Epithelial cell of proximal tubule (primary cell): ENCODE results near the gene RNF220. TPM values are rescaled to one million over a fixed set of nuclear protein-coding genes. Genes with fewer than 3 reads are reported as not detected.

ENCODE experiments used
- DNase-seq: peaks from one replicate; pipeline ENCODE4 v3.0.0-alpha.2; 2011; ENCODE audit warnings: low read depth
- H3K4me3 ChIP-seq: 2 replicates; pipeline ENCODE4 v1.5.1; 2011; ENCODE audit warnings: low read depth, mild to moderate bottlenecking, low read length
- total RNA-seq: library from RNA; depleted of rRNA; stranded (reverse); fragments of >200 nt; gene quantifications from 2 replicates; pipeline ENCODE4 v1.2.3, GENCODE V29; 2015
- TF ChIP-seq, protein P1 (sequence below): conservative IDR thresholded peaks from 2 replicates; pipeline ENCODE4 v1.5.1; 2012; ENCODE audit warnings: low read depth, mild to moderate bottlenecking, low read length

Gene RNF220
- total RNA-seq, 1 donor from 2014 or later, result 152 TPM

- no peak for DNase-seq
- no peak overlapping the region for H3K4me3 ChIP-seq
- TF ChIP-seq, protein P1, sequence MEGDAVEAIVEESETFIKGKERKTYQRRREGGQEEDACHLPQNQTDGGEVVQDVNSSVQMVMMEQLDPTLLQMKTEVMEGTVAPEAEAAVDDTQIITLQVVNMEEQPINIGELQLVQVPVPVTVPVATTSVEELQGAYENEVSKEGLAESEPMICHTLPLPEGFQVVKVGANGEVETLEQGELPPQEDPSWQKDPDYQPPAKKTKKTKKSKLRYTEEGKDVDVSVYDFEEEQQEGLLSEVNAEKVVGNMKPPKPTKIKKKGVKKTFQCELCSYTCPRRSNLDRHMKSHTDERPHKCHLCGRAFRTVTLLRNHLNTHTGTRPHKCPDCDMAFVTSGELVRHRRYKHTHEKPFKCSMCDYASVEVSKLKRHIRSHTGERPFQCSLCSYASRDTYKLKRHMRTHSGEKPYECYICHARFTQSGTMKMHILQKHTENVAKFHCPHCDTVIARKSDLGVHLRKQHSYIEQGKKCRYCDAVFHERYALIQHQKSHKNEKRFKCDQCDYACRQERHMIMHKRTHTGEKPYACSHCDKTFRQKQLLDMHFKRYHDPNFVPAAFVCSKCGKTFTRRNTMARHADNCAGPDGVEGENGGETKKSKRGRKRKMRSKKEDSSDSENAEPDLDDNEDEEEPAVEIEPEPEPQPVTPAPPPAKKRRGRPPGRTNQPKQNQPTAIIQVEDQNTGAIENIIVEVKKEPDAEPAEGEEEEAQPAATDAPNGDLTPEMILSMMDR, result no peak
These were observed 118.8 kb downstream of the RNF220 start for GRCh38 chr1:44523593-44524591.

- DNase-seq, result no peak
- TF ChIP-seq, protein P1, result no peak
- no peak overlapping the region for H3K4me3 ChIP-seq
These were observed 119.8 kb downstream of the RNF220 start for GRCh38 chr1:44524655-44525500.

- no peak for DNase-seq
- TF ChIP-seq, protein P1, result no peak
- no peak overlapping the region for H3K4me3 ChIP-seq
These were observed 121.4 kb downstream of the RNF220 start for GRCh38 chr1:44526295-44527073.

GRCh38 chr1:44531785-44532566 is 126.9 kb downstream of the RNF220 start:
- H3K4me3 ChIP-seq, result no peak overlapping the region
- DNase-seq, result peak; percentile 13
- TF ChIP-seq, protein P1, result no peak

GRCh38 chr1:44532567-44532944 is 127.5 kb downstream of the RNF220 start:
- DNase-seq, result no peak
- no peak overlapping the region for H3K4me3 ChIP-seq
- TF ChIP-seq, protein P1, result no peak

DNA sequence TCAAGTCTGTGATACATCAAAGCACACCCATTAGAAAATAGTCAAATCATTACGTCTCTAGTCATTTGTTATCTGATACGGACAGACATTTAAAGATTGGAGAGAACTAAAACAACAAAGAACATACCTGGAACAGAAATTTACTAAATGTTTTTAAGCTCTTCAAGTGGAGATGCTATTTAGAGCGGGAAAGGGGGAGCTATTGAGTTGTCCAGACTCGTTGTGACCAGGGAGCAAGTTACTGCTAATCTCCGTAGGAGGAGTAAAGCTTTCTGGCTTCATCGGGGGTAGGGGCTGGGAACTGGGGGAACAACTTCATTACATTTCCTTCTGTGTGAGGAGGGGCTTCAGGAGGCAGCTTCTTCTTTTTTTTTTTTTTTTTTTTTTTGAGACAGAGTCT is 129.7 kb downstream of the RNF220 start:
- DNase-seq, result no peak
- TF ChIP-seq, protein P1, result no peak
- H3K4me3 ChIP-seq, result no peak overlapping the region
